ENCODE data around the gene FANCB.

The FANCB gene

DNA sequence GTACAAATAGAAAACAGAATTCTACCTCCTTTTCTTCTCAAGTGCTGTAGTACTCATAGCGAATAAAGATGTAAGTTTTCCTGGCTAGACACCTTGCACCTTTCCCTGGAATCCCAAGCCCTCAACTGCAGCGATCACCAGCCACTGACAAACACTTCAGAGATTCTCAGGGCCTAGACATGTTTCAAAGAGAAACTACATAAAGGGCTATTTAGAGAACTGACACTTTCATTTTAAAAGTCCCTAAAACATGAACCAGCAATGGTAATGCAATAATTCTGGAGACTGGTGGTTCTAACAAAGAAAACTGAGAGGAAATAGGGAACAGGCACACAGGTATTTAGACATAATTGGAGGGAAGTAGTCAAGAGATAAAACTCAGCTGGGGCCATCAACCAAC is 35.7 kb downstream of the FANCB start:
- Histone ChIP-seq H3K9ac (ENCODE audit: low read length) (no peak overlapping the region), H3K4me1 (ENCODE audit: insufficient read depth, low read length) (no peaks in the 10 kb centered on the region), H3K9me3 (ENCODE audit: low read length) (no peaks in the 10 kb centered on the region), H3K27ac (ENCODE audit: low read depth, low read length) (no peak overlapping the region), H3K27me3 (ENCODE audit: control insufficient read depth in 1 of 2, insufficient read depth in 2 of 2, low read length in 2 of 2) (no peaks in the 10 kb centered on the region), H3K36me3 (ENCODE audit: insufficient read depth, low read length) (no peaks in the 10 kb centered on the region), H3K4me3 (ENCODE audit: low read depth in 1 of 2, low read length in 2 of 2) (no peak overlapping the region)

DNA sequence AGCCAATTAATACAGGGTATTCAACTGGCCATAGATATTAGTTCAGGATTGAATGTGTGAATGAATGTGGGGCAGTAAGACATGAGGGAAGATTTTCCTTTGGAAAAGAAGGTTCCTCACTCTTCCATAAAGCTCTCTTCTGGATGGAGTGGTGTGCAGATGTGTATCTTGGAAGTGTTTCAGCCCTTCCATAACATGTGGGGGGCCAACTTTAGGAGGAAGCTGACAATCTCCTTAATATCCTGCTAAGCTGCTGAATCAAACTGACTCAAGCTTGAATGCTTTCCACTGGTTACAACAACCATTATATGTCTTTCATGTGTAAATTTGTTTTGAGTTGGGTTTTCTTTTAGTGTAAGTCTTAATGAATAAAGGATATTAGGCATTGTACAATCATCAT is 40.3 kb downstream of the FANCB start:
- Histone ChIP-seq H3K27ac (ENCODE audit: low read depth, low read length) (no peak overlapping the region), H3K27me3 (ENCODE audit: control insufficient read depth in 1 of 2, insufficient read depth in 2 of 2, low read length in 2 of 2) (no peaks in the 10 kb centered on the region), H3K4me3 (ENCODE audit: low read depth in 1 of 2, low read length in 2 of 2) (no peak overlapping the region), H3K4me1 (ENCODE audit: insufficient read depth, low read length) (no peaks in the 10 kb centered on the region), H3K9ac (ENCODE audit: low read length) (no peak overlapping the region), H3K36me3 (ENCODE audit: insufficient read depth, low read length) (no peaks in the 10 kb centered on the region), H3K9me3 (ENCODE audit: low read length) (no peaks in the 10 kb centered on the region)

DNA sequence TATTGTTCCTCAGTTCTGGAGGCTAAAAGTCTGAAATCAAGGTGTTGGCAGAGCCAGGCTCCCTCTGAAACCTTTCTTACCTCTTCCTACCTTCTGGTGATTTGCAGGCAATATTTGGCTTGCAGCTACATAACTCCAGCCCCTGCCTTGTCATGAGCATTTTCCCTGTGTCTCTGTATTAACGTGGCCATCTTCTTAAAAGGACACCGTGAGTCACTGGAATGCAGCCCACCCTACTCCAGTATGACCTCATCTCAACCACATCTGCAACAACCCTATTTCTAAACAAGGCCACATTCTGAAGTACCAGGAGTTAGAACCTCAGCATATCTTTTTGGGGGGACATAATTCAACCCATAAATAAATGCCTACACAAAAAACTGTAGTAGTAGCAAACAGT is 40.7 kb downstream of the FANCB start:
- Histone ChIP-seq H3K36me3 (ENCODE audit: insufficient read depth, low read length) (no peaks in the 10 kb centered on the region), H3K9me3 (ENCODE audit: low read length) (no peaks in the 10 kb centered on the region), H3K27me3 (ENCODE audit: control insufficient read depth in 1 of 2, insufficient read depth in 2 of 2, low read length in 2 of 2) (no peaks in the 10 kb centered on the region), H3K4me3 (ENCODE audit: low read depth in 1 of 2, low read length in 2 of 2) (no peak overlapping the region), H3K27ac (ENCODE audit: low read depth, low read length) (no peak overlapping the region), H3K4me1 (ENCODE audit: insufficient read depth, low read length) (no peaks in the 10 kb centered on the region), H3K9ac (ENCODE audit: low read length) (no peak overlapping the region)

DNA sequence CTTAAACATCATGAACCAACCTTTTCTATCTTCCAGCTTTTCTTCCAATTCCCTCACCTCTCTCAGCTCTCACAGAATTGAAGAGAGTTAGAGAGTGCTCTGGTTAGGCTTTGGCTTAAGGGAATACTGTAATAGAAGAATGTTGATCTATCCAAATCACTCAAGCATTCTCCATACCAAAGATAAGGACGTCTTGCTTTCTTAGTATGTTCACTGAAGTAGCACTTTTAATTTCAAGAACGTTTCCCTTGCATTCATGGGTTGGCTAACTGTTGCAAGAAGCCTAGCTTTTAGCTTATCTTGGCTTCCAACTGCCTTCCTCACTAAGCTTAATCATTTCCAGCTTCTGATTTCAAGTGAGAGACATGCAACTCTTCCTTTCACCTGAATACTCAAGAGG is 43.2 kb downstream of the FANCB start:
- no peaks in the 10 kb centered on the region for H3K4me1 ChIP-seq (ENCODE audit: insufficient read depth, low read length)
- no peak overlapping the region for H3K27ac ChIP-seq (ENCODE audit: low read depth, low read length)
- H3K4me3 ChIP-seq (ENCODE audit: low read depth in 1 of 2, low read length in 2 of 2) = no peak overlapping the region
- no peaks in the 10 kb centered on the region for H3K36me3 ChIP-seq (ENCODE audit: insufficient read depth, low read length)
- H3K9me3 ChIP-seq (ENCODE audit: low read length) = no peaks in the 10 kb centered on the region
- H3K9ac ChIP-seq (ENCODE audit: low read length) = no peak overlapping the region
- no peaks in the 10 kb centered on the region for H3K27me3 ChIP-seq (ENCODE audit: control insufficient read depth in 1 of 2, insufficient read depth in 2 of 2, low read length in 2 of 2)

DNA sequence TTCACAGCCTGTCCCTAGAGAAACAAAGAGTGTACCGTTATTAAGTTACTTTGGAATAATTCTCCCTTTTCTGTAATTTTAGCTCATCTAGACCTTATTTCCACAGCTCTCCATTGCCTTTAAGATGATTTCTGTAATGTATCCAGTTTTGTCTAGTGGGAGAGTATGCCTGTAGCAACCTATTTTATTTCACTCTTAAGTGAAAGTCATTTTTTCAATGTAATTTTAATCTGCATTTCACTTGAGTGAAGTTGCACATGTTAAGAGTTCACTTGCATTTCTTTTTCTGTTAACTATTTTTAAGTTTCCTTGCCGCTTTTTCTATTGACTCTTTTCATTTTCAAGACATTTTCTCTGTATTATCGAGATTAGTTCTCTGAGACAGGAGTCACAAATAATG is 46.5 kb downstream of the FANCB start:
- H3K4me3 ChIP-seq (ENCODE audit: low read depth in 1 of 2, low read length in 2 of 2) = no peak overlapping the region
- no peaks in the 10 kb centered on the region for H3K36me3 ChIP-seq (ENCODE audit: insufficient read depth, low read length)
- H3K9me3 ChIP-seq (ENCODE audit: low read length) = no peaks in the 10 kb centered on the region
- H3K9ac ChIP-seq (ENCODE audit: low read length) = no peak overlapping the region
- no peaks in the 10 kb centered on the region for H3K27me3 ChIP-seq (ENCODE audit: control insufficient read depth in 1 of 2, insufficient read depth in 2 of 2, low read length in 2 of 2)
- H3K4me1 ChIP-seq (ENCODE audit: insufficient read depth, low read length) = no peaks in the 10 kb centered on the region
- H3K27ac ChIP-seq (ENCODE audit: low read depth, low read length) = no peak overlapping the region

DNA sequence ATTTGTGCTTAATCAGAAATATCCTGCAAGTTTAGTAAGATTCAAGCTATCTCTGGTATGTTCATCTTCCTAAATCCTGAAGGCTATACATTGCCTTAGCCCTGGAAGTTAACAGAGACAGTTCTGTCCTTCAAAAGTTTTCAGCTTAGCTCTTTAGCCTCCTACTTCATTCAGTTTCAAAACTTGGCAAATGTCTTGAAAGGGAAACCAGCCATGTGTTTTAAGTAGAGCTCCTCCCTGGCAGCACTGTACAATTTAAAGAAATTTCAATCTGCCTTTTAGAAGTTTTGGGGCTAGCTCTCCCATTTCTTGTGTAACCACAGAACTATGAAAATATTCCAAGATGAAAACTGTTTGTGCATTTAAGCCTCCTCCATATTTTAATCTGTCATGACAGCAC is 47.0 kb downstream of the FANCB start:
- Histone ChIP-seq H3K9ac (ENCODE audit: low read length) (no peak overlapping the region), H3K27me3 (ENCODE audit: control insufficient read depth in 1 of 2, insufficient read depth in 2 of 2, low read length in 2 of 2) (no peaks in the 10 kb centered on the region), H3K36me3 (ENCODE audit: insufficient read depth, low read length) (no peaks in the 10 kb centered on the region), H3K9me3 (ENCODE audit: low read length) (no peaks in the 10 kb centered on the region), H3K27ac (ENCODE audit: low read depth, low read length) (no peak overlapping the region), H3K4me3 (ENCODE audit: low read depth in 1 of 2, low read length in 2 of 2) (no peak overlapping the region), H3K4me1 (ENCODE audit: insufficient read depth, low read length) (no peaks in the 10 kb centered on the region)

DNA sequence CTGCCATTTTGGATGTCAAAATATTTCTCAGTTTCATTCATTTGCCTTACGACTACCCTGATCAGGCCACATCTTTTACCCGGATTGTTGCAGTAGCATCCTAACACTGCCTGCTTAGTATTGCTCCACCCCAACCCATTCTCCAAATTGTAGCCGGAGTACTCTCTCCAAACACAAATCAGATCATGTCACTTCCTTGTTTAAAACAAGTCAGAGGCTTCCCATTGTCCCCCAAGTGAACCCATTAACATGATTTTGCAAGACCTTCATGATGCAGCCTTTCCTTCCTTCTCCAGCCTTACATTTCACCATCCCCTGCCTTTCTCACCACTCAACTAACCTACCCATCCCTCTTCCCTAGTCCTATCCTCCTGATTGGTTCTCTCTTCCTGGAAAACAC is 53.1 kb downstream of the FANCB start:
- Histone ChIP-seq H3K4me1 (ENCODE audit: insufficient read depth, low read length) (no peaks in the 10 kb centered on the region), H3K9me3 (ENCODE audit: low read length) (no peaks in the 10 kb centered on the region), H3K9ac (ENCODE audit: low read length) (no peak overlapping the region), H3K36me3 (ENCODE audit: insufficient read depth, low read length) (no peaks in the 10 kb centered on the region), H3K4me3 (ENCODE audit: low read depth in 1 of 2, low read length in 2 of 2) (no peak overlapping the region), H3K27me3 (ENCODE audit: control insufficient read depth in 1 of 2, insufficient read depth in 2 of 2, low read length in 2 of 2) (no peaks in the 10 kb centered on the region), H3K27ac (ENCODE audit: low read depth, low read length) (no peak overlapping the region)

DNA sequence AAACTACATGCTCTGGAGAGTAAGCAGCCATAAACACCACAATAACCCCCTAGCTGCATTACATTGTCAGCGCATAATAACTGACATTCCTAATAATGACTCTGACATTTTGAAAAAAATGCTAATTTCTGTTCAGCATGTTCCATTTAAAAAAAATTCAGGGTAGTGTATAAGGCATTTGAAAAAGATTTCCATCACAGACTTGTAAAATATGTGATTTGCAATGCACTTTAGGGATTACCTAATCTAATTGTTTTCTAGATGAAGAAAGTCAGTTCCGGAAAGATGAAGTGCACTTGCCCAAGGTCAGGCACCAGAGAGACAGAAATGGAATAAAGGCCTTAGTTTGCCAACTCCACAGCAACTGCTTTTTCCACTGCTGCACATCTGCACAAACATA is 55.3 kb downstream of the FANCB start:
- Histone ChIP-seq H3K27ac (ENCODE audit: low read depth, low read length) (no peak overlapping the region), H3K4me1 (ENCODE audit: insufficient read depth, low read length) (no peaks in the 10 kb centered on the region), H3K36me3 (ENCODE audit: insufficient read depth, low read length) (no peaks in the 10 kb centered on the region), H3K4me3 (ENCODE audit: low read depth in 1 of 2, low read length in 2 of 2) (no peak overlapping the region), H3K9ac (ENCODE audit: low read length) (no peak overlapping the region), H3K27me3 (ENCODE audit: control insufficient read depth in 1 of 2, insufficient read depth in 2 of 2, low read length in 2 of 2) (no peaks in the 10 kb centered on the region), H3K9me3 (ENCODE audit: low read length) (no peaks in the 10 kb centered on the region)

DNA sequence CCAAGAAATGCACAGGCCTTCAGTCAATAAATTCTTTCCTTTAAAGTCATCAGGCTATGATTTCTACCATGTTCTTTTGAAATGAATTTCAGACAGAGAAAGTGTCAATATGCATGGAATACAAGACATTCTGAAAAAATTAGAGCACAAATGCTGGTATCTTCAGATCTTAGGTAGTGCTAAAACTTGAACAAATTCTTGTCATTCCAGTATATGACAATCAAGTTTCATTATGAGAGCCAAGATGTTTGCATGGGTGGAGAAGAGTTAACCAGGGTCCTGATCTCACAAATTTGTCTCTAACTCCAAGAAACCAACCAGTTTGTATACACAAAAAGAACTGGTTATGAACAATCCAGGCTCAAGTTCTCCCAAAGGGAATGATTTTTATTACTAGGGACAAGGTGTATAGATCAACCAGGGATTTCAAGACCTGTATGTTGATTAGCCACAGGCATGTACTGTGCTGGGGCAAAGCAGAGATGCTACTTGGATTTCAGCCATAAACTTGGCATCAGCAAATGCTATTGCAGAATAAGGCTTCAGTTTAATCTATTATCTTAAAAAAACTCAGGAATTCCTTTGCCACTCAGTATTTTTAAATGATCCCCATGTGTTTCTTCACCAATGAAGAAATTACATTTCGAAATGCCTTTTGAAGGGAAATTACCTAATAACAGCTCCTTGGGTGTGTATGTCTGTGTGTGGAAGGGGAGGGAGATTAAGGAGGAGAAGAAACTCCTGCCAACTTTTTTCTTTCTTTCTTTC is 69.7 kb downstream of the FANCB start:
- Histone ChIP-seq H3K36me3 (ENCODE audit: insufficient read depth, low read length) (no peaks in the 10 kb centered on the region), H3K9ac (ENCODE audit: low read length) (no peak overlapping the region), H3K4me3 (ENCODE audit: low read depth in 1 of 2, low read length in 2 of 2) (no peak overlapping the region), H3K9me3 (ENCODE audit: low read length) (no peaks in the 10 kb centered on the region), H3K27me3 (ENCODE audit: control insufficient read depth in 1 of 2, insufficient read depth in 2 of 2, low read length in 2 of 2) (no peaks in the 10 kb centered on the region), H3K4me1 (ENCODE audit: insufficient read depth, low read length) (no peaks in the 10 kb centered on the region), H3K27ac (ENCODE audit: low read depth, low read length) (no peak overlapping the region)

DNA sequence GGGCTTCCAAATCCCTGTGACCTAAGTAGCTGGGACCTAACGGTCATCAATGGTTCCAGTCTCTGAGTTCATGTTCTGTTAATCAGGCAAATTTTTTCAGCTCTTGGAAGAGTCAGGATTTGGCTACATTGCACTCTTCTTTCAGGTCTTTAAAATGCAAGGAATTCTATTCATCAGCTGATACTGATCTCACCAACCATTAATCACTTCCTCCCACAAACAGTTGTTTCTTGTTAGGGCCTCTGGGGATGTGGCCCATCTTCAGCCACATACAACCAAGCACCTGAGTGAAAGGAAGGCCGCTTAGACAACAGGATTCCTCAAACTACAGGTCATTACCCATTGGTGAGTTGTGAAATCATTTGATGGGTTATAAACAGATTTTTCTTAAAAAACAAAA is 71.7 kb downstream of the FANCB start:
- Histone ChIP-seq H3K9ac (ENCODE audit: low read length) (no peak overlapping the region), H3K9me3 (ENCODE audit: low read length) (no peaks in the 10 kb centered on the region), H3K27ac (ENCODE audit: low read depth, low read length) (no peak overlapping the region), H3K4me1 (ENCODE audit: insufficient read depth, low read length) (no peaks in the 10 kb centered on the region), H3K36me3 (ENCODE audit: insufficient read depth, low read length) (no peaks in the 10 kb centered on the region), H3K27me3 (ENCODE audit: control insufficient read depth in 1 of 2, insufficient read depth in 2 of 2, low read length in 2 of 2) (no peaks in the 10 kb centered on the region), H3K4me3 (ENCODE audit: low read depth in 1 of 2, low read length in 2 of 2) (no peak overlapping the region)

DNA sequence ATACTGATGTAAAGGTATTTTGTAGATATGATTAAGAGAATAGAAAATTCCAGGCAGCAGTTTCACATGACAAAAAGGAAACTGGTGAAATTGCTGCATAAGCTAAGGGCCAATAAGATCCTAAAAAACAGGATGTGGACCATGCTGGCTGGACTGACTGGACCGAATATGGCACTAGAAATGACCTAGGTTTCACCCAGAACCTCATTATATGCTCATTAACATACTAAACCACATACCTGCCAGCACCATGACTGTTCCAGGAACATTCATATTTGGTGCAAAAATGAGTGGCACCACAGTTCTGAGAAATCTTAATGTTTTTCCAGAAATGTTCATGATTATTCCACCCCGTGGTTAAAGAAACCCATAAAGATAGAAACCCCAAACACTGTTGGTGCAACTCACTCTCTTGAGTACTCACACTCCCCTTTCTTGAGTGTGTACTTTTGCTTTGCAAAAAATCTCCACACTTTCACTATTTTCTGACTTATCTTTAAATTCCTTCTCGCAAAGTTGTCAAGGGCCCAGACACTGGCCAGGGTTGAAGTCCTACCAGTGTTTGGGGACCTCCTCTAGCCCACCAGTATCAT is 74.0 kb downstream of the FANCB start:
- no peaks in the 10 kb centered on the region for H3K4me1 ChIP-seq (ENCODE audit: insufficient read depth, low read length)
- H3K9me3 ChIP-seq (ENCODE audit: low read length) = no peaks in the 10 kb centered on the region
- no peaks in the 10 kb centered on the region for H3K27me3 ChIP-seq (ENCODE audit: control insufficient read depth in 1 of 2, insufficient read depth in 2 of 2, low read length in 2 of 2)
- H3K27ac ChIP-seq (ENCODE audit: low read depth, low read length) = no peak overlapping the region
- no peak overlapping the region for H3K9ac ChIP-seq (ENCODE audit: low read length)
- H3K4me3 ChIP-seq (ENCODE audit: low read depth in 1 of 2, low read length in 2 of 2) = no peak overlapping the region
- no peaks in the 10 kb centered on the region for H3K36me3 ChIP-seq (ENCODE audit: insufficient read depth, low read length)
